Activated CD4-positive, alpha-beta T cell treated with anti-CD3 and anti-CD28 coated beads, Interleukin-2, amount 50 U/mL, for 4 hours (primary cell): Measurements from ENCODE around the gene OSBPL5.

ENCODE experiments used
- DNase-seq, 2 experiments: peaks; one replicate each; pipeline ENCODE4 v3.0.0-alpha.2; 2020

Gene OSBPL5

DNA sequence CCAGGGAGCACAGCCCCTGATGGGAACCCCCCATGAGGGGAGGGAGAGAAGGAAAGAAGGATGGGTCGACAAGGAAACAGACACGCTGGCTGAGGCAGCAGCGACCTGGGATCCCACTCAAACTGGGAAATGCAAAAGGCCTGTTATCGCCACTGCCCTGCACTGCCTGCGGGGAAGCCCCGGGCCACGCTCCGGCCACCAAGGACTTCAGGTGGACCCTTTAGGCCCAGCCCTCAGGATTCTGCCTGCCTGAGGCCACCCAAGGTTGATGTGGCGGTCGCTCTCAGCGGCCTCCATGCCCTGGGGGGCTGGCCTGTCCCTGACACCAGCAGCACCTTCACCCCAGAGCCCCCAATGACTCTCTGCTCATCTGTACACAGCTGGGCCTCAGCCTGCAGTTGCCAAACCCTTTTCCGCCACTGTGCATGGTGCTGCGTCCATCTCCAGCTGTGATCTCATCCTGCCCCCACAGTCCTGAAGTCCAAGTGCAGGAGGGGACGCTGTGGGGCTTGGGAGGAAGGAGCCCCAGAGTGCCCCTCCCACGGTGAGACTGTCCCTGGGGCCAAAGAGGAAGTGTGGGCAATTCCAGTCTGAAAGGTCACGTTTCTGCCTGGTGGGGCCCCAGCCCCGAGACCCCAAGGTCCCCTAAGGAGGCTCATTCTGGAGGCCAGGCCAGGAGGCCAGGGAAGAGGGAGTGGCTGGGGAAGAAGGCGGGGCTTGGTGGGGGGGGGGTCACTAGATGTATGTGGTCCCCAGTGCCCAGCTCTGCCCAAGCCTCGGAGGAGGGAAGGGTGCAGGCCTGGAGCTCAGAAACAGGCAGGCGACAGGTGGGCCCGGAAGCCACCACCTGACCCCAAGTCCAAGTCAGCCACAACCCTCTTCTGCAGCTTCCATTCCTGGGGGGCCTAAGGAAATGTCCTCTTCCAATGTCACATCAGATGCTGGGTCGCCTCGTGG lies 31.6 kb downstream of the OSBPL5 start:
- no peak for DNase-seq

DNA sequence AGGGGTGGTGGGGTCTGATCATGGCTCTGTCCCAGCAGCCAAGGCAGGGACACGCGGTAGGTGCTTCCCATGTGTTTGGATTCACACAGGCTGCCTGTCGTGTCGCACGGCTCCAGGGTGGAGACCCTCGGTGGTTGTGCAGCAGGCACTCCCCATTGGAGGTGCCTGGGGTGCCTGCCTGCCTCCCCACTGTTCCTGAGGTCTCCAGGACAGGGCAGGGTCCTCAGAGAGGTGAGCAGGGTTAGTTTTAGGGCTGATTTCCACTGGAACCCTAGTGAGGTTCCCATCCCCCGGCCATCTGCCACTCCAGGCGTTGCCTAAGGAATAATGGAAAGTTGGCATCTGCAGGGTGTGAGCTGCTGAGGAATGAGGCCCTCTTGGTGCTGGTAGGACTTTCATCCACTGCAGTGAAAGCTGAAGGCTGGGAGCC lies 32.3 kb downstream of the OSBPL5 start:
- no peak for DNase-seq

DNA sequence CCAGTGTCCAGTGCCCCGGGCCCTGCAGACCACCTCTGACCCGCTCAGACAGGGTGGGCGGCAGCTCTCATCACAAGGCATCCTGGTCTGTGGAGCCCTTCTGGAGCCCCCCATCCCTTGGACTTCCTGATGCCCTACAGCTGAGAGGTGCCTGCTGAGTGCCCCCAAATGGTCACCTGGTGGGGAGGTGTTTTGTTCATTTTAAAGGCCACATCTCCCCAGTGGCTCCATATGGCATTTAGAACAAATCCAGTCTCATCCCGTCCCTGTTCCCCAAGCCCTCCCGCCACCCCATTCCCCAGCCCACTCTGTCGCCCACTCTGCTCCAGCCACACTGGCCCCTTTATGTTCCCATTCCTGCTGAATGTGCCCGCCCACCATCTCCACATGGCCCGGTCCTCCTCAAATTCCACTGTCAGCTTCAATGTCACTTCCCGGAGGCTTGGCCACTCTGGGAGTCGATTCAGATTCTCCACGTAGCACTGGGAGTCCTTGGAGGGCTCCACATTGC lies 32.8 kb downstream of the OSBPL5 start:
- DNase-seq = no peak

DNA sequence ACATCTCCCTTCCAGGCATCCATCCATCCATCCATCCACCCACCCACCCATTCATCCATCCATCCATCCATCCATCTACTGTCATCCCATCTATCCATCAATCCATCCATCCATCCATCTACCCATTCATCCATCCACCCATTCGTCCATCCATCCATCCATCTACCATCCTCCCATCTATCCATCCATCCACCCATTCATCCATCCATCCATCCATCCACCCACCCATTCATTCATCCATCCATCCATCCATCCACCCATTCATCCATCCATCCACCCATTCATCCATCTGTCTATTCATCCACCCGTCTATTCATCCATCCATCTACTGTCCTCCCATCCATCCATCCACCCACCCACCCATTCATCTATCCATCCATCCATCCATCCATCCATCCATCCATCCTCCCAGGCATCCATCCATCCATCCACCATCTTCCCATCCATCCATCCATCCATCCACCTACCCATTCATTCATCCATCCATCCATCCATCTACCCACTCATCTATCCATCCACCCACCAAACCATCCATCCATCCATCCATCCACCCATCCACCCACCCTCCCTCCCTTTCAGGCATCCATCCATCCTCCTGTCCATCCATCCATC lies 33.7 kb downstream of the OSBPL5 start:
- no peak for DNase-seq

DNA sequence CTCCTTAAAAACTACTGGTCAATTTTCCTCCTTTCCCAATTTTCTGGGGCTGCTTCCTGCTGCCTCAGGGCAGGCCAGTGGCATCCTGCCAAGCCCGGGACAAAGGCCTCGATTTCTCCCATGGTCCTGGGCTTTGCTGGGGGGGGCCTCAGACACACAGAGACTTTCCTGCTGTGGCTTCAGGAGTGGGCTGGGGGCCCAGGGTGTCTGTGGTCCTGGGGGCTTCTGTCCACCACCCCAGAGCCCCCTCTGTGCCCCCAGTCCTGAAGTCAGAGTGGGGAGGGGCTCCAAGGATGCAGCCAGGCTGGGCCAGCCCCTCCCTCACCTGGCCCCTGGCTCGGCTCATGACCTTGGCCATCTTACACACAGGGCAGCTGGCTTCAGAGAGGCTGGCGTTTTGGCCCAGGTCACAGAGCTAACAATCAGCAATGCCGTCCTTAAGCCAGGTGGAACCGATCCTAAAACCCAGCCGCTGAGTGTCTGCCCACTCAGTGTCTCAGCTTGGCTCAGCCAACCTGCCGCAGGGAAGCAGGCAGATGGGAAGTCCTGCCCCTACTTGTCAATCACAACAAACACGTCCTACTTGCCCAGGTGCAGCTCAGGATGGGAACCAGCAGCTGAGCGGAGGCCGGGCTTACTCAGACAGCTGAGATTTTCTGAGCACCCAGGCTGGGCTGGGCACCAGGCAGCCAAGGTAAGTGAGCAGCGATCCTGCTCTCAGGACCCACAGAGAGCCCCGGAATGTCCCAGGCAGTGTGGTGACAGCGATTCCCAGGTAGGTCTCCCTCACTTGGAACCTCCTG lies 34.6 kb downstream of the OSBPL5 start:
- no peak for DNase-seq

DNA sequence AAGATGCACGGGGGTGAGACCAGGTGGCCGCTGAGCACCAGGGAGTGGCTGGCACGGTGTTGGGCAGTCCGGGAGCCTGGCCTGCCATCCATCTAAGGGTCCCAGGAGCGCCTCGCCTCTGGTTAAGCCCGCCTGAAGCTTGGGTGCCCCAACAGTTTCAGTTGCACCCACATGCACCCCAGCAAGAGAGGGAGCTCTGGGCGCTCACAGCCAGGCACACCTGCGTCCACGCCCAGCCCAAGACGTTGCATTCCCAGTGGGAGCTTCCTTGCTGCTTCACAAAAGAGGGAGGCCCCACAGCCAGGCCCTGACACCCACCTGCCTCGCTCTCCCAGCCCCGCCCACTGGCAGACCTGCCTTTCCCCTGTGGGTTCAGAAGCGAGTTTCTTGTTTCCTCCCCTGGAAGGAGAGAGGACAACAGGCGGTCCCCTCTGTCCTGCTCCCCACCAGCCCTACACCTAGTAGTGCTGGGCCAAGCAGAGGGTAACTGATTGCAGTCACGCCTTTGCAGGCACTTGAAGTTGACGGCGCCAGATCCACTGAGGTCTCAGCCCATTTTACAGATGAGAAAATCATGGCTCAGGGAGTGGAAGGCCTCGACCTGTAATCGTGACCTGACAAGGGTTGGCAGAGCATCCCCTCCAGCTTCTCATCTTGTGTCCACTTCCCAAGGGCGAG lies 35.4 kb downstream of the OSBPL5 start:
- no peak for DNase-seq

DNA sequence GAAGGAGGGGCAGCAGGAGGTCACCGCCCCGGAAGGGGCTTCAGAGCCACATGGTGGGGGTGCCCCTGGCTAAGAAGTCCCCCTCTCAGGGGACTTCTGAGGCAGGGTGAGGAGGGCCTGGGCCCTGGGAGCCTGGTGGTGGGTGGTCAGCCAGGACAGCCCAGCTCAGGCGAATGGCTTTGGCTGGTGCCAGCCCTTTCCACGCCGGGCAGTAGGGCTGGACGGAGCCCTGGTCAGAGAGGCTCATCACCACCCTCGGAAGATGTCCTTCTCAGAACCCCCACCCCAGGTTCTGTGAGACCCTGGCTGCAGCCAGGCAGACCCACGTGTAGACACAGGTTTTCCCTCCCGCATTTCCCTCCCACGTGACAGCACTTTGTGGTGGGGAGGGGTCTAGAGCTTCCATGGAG lies 35.9 kb downstream of the OSBPL5 start:
- no peak for DNase-seq

DNA sequence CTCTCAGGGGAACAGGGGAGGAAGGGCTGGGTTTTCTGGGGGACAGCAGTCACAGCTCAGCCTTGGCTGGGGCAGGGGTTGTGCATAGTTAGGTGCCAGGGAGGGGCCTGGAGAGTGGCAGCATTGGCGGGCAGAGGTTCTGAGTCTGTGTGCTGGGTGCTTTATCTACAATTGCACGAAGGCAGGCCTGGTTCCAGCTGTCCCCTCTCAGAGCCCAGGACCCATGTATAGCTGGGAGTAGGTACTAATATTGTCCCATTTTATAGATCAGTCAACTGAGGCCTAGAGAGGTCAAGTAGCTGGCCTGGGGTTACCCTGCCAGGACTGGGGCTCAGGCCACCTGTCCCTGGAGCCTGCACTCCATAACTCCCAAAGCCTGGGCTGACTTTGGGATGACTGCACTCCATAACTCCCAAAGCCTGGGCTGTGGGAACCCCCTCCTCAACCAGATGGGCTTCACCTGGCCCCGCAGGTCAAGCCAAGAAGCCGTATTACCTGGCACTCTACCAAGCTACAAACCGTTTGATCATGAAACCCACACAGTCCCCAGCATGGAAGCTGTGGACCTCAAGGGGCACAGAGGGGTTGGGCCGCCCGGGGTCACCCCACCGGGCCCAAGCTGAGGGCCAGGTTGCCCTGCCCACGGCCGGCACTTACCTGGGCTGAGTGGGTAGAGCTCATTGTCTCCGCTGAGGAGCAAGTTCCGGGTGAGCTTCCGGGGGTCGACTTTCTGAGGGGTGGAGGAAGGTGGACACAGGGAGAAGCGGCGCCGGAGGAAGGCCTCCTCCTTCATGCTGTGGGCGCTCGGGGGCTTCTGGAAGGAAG lies 36.5 kb downstream of the OSBPL5 start:
- DNase-seq = no peak

DNA sequence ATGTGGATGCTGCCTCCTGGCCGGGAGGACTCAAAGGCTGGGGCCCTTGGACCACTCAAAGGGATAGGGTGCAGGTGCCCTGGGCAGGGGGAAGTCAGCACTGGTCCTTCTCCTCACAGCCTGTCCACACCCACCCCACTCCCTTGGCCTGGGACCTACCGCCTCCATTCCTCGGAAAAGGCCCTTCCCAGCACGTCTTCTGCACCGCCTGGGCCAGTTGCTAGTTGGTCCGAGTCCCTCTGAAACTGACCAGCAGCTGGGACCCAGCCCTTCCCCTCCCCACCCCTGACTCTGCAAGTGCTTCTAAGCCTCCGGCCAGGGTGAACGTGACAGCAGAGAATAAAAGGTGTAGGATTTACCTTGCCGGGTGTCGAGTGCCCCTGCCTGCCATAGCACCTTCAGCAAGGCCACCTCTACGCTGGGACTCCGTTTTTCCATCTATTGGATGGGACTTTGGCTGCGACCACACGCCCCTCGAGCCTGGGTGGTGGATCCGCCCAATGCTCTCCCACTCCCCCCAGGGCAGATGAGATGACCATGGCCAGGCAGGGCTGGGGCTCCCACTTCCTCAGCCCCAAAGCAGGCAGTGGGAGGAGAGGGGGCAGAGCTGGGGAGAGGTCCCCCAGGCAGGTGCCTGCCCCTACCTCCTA lies 37.3 kb downstream of the OSBPL5 start:
- no peak for DNase-seq

DNA sequence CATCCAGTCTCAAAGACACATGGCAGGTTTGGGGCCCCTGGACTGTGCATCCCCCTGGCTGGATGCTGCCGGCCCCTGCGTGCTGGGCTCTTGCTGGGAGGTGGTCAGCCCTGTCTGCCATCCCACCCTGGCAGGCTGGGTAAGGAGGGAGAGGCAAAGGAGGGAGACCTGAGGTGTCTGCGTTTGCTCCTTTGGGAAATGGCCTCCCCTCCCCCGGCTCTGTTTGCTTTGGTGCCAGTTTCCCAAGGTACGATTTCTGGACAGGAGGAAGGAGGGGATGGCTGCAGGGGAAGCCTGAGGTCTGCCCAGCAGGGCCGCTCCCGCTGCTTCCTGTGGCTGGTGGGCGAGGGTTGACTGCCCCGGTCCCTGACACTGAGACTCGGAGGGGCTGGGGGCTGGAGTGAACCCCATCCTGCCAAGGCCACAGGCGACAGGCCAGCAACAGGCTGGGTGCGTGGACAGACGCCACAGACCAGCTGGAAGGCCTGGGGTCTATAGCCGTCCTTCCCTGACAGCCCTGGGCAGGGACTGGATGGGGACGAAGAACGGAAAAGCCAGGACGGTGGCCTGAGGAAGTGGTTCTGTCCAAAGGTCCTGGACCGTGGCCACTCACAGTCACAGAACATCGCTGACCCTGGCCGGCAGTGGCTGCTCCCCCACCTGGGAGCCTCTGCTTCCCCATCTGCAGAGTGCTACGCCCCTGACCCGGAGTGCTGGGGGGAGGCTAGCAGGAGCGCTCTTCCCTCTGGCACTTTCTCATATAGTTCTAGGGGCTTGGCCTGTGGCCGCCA lies 38.0 kb downstream of the OSBPL5 start:
- no peak for DNase-seq

DNA sequence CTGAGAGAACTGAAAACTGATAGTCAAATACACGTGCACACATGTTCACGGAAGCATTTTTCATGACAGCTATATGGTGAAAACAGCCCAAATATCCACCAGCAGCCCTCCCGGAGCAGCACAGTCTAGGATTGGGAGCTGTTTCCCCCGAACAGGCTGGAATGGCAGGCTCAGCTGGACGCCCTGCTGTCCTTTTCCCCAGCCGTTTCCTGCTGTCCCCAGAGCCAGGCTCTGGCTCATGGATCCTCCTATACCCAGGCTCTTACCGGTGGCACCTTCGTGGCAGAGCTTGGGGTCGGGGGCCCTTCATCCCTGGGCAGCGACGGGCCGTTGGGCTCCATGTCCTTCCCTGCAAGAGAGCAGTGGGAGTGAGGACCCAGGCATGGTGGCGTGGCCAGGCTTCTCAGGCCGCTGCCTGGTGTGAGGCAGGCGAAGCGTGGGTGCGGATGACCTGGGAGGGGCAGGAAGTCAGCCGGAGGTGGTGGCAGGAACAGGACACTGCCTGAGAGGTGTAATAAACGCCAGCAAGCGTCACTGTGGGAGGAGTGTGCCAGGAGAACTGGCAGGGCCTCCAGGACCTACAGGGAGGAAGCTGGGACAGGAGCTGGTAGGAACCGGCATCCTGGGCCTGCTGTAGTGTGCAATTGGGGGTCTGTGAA lies 38.8 kb downstream of the OSBPL5 start:
- no peak for DNase-seq

DNA sequence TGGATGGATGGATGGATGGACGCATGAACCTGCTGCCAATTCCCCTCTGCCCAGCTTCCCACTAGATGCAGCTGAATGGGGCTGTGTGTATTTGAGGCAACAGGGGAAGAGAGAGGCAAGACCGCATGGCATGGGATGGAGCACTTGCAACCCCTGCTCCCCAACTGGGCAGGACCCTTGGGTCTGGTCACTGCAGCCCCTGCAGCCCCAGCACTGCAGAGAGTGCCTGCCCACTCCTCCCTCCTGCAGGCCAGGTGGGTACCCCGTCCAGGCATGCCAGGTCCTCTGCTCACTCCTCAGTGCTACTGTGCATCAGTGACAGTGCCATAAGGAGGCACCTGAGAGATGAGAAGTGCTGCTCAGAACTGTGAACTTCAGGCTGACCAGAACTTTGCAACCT lies 40.3 kb downstream of the OSBPL5 start:
- DNase-seq = no peak

DNA sequence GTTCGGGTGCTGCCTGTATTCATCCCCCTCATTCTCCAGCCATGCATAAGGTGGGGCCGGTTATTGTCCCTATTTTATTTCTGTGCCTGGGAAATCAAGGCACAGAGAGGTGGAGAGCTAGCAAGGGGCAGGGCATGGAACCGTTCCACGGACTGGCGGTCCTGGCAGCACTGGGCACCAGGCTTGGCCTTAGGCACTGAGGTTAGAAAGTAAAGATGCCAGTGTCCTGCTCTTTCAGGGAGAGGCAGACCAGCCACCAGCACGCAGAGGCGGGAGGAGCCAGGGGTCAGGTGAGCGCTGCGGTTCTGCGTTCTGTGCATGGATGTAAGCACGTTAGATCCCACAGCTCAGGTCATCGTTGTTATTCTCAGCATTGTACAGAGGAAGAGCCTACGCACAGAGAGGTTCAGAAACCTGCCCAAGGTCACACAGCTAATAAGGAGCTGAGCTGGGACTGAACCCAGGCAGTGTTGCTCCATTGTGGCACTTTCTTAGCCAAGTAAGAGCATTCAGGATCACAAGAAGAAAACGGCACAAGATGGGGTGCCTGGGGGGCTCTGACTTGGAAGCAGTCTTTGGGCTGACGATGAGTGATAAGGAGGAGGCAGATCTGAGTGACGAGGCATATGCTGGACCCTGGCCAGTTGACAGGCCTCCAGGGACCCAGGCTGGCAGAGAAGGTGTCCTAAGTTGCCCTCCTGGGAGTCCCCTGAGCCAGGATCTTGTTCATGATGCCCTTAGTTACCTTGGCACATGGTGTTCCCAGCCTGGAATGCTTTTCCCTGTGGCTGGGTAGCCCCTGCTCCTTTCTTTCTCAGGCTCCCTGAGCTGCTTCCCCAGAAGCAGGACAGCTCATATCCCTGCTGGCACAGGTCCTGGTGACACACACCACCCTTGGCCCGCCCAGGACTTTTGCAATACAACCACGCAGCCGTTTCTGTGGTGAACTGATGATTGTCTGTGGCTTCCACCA lies 41.1 kb downstream of the OSBPL5 start:
- DNase-seq = no peak

DNA sequence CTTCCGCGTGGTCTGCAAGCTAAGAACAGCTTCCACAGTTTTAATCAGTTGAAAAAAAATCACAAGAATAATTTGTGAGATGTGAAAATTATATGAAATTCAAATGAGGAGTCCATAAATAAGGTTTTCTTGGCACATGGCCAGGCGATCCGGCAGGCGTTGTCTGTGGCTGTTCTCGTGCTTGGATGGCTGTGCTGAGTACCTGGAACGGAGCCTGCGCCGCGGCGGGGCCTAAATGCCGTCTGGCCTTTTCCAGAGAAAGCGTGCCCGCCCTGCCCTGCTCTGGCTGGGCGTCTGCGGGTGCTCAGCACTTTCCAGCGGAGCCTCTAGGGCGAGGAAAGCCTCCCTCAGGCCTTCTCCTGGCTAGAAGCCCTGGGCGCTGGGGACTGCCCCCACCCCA lies 41.8 kb downstream of the OSBPL5 start:
- no peak for DNase-seq

DNA sequence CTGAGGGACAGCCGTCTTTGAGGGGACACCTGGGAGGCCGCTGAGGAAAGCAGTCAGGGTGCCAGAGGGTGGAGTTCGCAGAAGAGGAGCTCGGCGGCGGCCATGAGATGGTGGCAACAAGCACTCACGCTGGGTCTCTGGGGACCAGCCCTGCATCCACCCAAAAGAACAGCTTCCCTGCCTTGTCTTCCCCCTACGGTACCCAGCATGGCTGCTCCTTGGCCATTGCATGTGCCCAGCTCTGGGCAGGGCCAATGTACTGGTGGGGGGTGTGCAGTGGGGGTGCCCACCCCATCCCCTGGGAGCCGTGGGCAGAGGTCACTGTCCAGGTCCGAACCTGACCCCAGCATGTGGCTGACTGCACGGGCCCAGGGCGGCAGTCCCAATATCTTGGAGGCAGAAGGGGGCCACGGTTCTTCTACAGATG lies 42.3 kb downstream of the OSBPL5 start:
- DNase-seq = no peak

DNA sequence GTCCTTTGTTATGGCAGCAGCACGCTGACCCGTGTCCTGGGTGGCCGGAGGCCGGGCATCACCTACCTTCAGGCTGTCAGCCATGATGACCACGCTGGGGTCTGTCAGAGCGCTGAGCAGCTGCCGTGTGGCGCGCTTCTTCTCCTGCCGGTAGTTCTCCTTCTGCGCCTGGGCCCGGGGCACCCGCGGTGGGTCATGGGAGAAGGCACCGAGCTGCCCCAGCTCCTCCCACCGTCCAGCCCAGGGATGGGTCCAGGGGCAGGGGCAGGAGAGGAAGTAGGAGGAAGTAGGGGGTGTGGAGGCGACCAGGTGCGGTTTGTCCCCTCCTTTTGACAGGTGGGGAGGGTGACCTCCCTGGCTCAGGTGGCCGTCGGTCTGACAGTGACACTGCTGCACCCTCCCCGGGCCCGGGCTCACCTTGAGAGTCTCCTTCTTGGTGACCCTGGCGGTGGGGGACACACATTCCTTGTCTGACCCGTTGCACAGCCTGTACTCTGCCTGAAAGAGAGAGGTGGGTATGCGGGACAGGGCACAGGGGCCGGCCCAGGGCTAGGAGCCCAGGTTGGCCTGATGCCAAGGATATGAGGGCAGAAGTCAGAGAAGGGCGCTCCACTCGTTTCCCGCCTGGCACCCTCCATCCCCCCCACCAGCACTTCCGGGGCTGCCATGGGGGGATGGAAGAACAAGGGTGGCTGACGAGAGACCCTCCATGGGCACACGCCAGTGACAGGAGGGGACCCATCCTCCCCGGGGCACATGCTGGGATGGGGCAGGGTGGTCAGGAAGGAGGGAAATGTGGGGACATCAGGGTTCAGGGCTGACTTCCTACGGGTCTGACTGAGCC lies 43.0 kb downstream of the OSBPL5 start:
- DNase-seq = no peak

DNA sequence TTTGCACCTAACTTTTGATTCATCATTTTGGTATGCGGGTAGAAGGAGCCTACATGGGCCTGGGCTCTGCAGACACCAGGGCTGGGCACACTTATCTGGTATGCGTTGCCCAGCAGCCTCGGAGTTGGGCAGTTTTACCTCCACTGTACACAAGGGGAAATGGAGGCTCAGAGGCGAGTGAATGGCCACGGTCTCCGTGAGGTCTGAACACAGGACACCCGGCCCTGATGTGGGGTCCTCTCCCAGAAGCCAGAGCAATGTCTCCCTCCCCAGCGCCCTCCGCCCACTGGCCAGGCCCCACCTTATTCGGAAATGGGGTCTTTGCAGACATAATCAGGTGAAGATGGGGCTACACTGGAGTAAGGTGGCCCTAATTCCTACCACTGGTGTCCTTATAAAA lies 43.7 kb downstream of the OSBPL5 start:
- no peak for DNase-seq
